HCT116 (cell line): ENCODE data around the gene CHST5.
"Not testable (repeated sequence)": the region's sequence is repeated elsewhere in the genome, so short reads cannot be mapped to it uniquely, and the experiment has no call there.

ENCODE experiments used
- CEBPB ChIP-seq: IDR thresholded peaks from 2 replicates; pipeline ENCODE4 v1.6.1; 2012; ENCODE audit warnings: low read depth
- EZH2phosphoT487 ChIP-seq: fragments of 200-600 bp; IDR thresholded peaks from 2 replicates; pipeline ENCODE4 v1.6.1; 2018; ENCODE audit warnings: antibody characterized with exemption, borderline replicate concordance
- TF ChIP-seq, protein P1 (sequence below), 3 experiments: fragments of 200-600 bp in 1 of 3; sonication (generic) in 1 of 3; IDR thresholded peaks in 2 of 3; conservative IDR thresholded peaks in 1 of 3; 2 replicates each; pipeline ENCODE4 v1.5.1; 2012 to 2017; ENCODE audit warnings: low read depth in 2 of 3, low read length in 2 of 3, antibody characterized with exemption in 1 of 3, borderline replicate concordance in 1 of 3, control low read depth in 1 of 3, mild to moderate bottlenecking in 1 of 3, mixed read lengths in 1 of 3, mixed run types in 1 of 3, moderate library complexity in 1 of 3; ENCODE audit not compliant: insufficient read depth in 1 of 3

DNA sequence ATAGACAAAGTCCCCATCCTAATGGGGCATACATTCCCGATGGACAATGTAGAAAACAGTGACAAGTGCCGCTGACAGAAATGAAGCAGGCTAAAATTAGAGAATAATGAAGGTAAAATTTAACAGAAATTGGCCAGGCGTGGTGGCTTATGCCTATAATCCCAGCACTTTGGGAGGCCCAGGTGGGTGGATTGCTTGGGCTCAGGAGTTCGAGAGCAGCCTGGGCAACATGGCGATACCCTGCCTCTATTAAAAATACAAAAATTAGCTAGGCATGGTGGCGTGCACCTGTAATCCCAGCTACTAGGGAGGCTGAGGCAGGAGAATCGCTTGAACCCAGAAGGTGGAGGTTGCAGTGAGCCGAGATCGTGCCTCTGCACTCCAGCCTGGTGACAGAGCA is 12.5 kb upstream of the CHST5 start:
- TF ChIP-seq, protein P1, sequence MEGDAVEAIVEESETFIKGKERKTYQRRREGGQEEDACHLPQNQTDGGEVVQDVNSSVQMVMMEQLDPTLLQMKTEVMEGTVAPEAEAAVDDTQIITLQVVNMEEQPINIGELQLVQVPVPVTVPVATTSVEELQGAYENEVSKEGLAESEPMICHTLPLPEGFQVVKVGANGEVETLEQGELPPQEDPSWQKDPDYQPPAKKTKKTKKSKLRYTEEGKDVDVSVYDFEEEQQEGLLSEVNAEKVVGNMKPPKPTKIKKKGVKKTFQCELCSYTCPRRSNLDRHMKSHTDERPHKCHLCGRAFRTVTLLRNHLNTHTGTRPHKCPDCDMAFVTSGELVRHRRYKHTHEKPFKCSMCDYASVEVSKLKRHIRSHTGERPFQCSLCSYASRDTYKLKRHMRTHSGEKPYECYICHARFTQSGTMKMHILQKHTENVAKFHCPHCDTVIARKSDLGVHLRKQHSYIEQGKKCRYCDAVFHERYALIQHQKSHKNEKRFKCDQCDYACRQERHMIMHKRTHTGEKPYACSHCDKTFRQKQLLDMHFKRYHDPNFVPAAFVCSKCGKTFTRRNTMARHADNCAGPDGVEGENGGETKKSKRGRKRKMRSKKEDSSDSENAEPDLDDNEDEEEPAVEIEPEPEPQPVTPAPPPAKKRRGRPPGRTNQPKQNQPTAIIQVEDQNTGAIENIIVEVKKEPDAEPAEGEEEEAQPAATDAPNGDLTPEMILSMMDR (IDR thresholded peaks at IDR 0.05 in 2 of 3, conservative IDR thresholded peaks at IDR 0.05 in 1 of 3; ENCODE audit: borderline replicate concordance in 1 of 3, insufficient read depth in 1 of 3, low read depth in 2 of 3, low read length in 2 of 3): not testable (repeated sequence)
- TF ChIP-seq CEBPB, EZH2phosphoT487: not testable (repeated sequence)
